HG02678 (cell line): Measurements from ENCODE around the gene ANKH.

Experiments
- ATAC-seq: cut with Tn5 transposase; IDR thresholded peaks from one replicate; pipeline ENCODE4 v1.9.1; 2021; ENCODE audit warnings: mild to moderate bottlenecking, moderate library complexity; ENCODE audit not compliant: unreplicated experiment

Gene ANKH

GRCh38 chr5:14720236-14720923, 151.2 kb downstream of the ANKH start:
- no peak for ATAC-seq

DNA sequence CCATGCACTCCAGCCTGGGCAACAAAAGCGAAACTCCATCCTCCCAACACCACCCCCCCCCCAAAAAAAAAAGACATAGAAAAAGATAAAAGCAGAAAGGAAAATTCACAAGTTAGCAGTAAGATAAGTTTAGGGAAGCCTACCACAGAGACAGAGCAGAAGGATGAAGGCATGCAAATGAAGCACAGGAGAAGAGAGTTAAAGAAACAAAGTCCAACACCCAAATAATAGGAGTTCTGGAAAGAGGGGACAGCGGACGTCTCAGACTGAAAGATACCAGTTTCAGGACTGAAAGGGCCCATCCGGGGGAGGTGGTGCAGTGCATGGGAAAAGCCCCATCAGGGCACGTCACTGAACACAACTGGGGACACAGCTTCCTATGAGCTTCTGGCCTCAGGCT, 152.8 kb downstream of the ANKH start:
- ATAC-seq: no peak

- no peak for ATAC-seq
Observed at GRCh38 chr5:14716755-14717752, 154.5 kb downstream of the ANKH start.

- no peak for ATAC-seq
Observed at GRCh38 chr5:14715481-14715880, 156.1 kb downstream of the ANKH start.

GRCh38 chr5:14714706-14715105, 156.9 kb downstream of the ANKH start:
- ATAC-seq: no peak

DNA sequence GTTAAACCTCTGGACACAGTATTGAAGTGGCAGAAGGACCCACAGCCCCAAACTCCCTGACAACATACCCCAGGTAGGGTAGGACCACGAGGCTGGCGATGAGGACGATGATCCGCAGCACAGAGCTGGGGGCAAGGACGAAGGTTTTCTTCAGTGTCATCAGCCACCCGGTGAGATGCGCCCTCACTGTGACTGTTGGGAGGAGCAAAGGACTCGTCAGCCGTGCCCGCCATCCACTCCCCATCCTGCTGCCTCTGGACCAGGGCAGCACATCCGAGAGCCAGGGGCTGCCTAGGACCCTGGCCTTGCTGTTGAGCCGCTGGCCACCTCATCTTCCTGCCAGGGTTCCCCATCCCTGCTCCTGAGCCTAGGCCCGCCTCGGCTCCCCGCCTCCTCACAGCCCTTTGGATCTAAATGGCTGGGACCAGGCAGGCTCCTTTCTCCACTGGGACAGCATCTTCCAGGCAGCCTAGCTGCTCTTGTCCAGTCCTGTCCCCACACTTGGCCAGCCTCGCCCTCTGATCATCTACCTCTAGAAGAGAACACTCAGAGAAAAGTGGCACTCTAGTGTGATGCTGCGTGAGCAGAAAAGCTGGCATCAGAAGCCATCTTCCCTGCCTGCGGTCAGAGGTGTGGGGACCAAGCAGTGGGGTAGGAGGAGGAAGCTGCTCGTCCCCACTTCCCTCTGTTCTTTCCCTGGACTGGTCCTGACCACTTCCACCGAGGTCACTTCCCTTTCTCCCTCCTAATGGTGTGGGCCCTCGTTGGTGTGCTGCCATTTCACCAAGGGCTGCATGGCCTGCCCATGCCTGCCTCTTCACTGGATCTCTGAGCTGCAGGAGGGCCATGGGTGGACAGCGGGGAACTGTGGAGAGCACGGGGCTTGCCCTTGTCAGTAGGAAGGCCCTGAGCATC, 157.8 kb downstream of the ANKH start:
- no peak for ATAC-seq

DNA sequence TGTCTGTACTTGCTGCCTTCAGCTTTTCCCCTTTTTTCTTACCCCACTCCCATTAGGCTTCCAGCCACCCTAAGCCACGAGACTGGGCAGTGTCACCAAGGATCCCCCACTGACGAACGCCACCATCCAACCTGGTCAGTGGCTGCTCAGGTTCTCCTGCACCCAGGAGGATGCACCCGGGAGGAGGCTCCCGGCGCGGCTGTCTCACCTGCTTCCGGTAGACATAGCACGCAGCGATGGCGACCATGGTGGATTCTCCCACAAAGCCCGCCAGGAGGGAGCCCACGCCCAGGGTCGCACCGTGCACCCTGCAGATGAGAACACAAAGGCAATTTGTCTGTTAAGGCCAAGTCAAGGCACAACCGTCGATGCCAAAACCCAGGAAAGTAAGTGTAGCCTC, 158.9 kb downstream of the ANKH start:
- no peak for ATAC-seq

DNA sequence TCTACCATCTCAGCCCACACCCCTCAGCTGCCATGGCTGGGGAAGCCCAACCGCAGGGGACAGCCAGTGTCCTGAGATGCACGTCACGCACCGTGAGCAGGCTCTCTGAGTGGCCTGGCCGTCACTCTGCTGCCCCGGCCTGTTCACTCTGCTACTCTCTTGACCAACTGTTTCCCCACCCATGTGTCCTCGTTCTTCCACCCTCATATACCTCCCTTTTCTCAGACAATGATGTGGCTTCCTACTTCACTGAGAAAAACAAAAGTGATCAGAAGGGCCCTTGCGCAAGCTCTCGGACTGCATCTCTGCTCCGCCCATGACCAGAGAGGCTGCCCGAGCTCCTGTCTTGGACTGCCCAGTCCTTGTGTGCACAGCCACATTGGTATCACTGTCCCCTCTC, 159.4 kb downstream of the ANKH start:
- ATAC-seq: no peak

- ATAC-seq: no peak
Observed at GRCh38 chr5:14710313-14710994, 161.1 kb downstream of the ANKH start.

DNA sequence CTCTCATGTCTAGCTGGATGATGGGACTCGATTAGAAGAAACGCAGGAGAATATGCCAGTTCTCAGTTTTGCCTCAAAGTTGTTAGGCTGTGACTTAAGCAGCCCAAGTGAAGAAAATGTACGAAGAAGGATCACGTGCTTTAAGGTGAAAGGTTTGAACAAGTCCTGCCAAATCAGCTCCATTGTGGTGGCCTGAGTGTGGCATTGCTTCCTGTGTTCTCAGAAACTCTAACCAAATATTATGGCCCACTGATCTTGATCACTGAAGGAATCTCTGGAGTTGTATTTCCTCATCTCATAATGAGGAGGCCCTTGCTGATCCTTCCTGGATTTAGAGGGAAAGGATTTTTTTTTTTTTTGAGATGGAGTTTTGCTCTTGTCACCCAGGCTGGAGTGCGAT, 163.0 kb downstream of the ANKH start:
- no peak for ATAC-seq

GRCh38 chr5:14707811-14708390, 163.7 kb downstream of the ANKH start:
- no peak for ATAC-seq

GRCh38 chr5:14706615-14707021, 165.0 kb downstream of the ANKH start:
- no peak for ATAC-seq

GRCh38 chr5:14705556-14705955, 166.0 kb downstream of the ANKH start:
- ATAC-seq: no peak

DNA sequence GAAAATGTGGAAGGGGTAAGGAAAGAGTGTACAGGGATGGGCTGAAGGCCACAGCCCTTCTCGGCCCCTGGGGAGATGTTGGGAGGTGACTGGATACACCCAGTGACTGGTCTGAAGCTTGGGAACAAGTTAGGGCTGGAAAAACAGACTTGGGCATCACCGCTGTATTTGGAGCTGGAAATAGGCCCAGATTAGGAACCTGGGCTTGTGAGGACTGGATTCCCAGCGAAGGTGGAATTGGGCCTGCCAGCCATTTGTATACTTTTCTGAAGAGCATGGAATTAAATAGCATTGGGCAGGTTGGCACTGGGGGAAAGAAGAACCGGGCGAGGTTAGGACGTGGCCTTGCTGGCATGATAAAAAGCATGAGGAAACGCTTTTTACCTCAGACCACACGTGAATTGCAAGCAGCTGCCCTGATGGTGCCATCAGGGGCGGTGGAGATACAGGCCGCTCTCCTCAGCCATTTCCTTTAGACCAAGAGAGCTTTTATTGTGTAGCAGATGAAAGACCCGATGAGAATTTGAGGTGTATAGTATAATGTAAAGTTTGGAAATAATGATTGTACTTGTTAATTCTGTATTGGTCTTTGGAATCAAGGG, 169.2 kb downstream of the ANKH start:
- no peak for ATAC-seq

DNA sequence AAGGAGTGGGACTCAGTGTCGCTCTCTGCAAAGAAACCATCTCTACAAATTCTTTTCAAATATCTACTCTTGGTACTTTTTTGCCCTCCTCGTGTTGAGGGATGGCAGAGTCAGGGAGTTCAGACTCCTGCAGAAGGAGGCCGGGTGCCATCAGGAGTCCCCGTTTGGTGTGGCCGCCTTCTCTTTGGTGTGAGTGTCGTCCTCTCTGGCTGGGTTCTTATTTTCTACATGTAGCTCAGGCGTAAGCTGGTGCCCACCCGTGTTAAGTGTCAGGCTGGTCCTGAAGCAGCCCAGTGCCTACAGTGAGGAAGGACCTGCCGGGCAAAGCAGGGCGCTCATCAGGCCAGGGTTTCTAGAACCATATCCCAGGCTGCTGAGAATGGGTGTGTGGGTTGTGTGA, 170.0 kb downstream of the ANKH start:
- ATAC-seq: no peak

GRCh38 chr5:14700478-14701436, 170.8 kb downstream of the ANKH start:
- no peak for ATAC-seq

GRCh38 chr5:14699807-14700400, 171.7 kb downstream of the ANKH start:
- ATAC-seq: no peak

DNA sequence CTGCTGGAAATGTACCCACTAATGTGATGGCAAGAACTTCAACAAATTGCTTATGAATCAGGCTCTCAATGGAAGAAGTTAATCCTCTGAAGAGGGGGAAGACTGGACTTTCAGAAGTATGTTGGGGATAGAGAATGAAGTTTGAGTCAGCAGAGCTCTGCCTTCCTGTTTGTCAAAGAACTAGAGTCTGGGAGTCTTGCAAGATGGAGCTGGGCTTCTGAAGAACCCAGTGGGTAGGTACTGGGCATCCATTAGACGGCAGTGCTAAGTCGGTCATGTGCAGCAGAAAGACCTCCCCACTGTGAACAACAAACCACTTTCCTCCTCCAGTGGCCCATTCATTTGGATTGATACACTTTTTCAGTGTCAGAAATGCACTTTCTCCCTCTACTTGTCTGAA, 172.4 kb downstream of the ANKH start:
- ATAC-seq: no peak
